ENCODE measurements around the gene PCYT1A.

DNA sequence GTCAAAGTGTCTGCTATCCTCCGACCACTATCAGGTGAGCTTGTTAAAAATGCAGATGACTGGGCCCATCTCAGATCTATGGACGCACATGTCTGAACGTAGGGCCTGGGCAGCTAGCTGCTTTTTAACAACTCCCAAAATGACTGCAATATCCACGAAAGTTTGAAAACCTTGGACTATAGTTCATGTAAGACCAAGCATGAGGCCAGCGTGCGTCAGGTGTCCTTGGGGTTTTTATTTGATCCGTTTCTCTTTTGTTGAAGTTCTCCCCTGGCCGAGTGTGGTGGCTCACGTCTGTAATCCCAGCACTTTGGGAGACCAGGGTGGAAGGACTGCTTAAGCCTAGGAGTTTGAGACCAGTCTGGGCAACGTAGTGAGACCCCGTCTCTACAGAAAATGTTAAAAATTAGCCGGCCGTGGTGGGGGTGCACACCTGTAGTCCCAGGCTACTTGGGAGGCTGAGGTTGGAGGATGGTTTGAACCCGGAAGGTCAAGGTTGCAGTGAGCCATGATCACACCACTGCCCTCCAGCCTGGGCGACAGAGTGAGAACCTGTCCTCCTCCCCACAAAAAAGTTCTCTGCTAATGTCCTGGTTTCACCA lies 61.7 kb downstream of the PCYT1A start:
- no peak for TF ChIP-seq BACH1 (IDR thresholded peaks at IDR 0.05; ENCODE audit: borderline replicate concordance)
- no peak for TF ChIP-seq CTCF (IDR thresholded peaks at IDR 0.05 in 2 of 3, conservative IDR thresholded peaks at IDR 0.05 in 1 of 3; ENCODE audit: control insufficient read depth in 2 of 3, extremely low read depth in 1 of 3, insufficient read depth in 1 of 3, low read depth in 3 of 3, low read length in 3 of 3)
- TF ChIP-seq POLR2A (IDR thresholded peaks at IDR 0.05; ENCODE audit: low read depth, low read length) = no peak

All from GM12878 (cell line).